Activated T-cell treated with anti-CD3 and anti-CD28 coated beads for 24 hours (primary cell): ENCODE results near the gene ADAD2.

ENCODE experiments used
- DNase-seq: peaks from one replicate; pipeline ENCODE4 v3.0.0-alpha.2; 2020; ENCODE audit warnings: low read depth

Gene ADAD2

DNA sequence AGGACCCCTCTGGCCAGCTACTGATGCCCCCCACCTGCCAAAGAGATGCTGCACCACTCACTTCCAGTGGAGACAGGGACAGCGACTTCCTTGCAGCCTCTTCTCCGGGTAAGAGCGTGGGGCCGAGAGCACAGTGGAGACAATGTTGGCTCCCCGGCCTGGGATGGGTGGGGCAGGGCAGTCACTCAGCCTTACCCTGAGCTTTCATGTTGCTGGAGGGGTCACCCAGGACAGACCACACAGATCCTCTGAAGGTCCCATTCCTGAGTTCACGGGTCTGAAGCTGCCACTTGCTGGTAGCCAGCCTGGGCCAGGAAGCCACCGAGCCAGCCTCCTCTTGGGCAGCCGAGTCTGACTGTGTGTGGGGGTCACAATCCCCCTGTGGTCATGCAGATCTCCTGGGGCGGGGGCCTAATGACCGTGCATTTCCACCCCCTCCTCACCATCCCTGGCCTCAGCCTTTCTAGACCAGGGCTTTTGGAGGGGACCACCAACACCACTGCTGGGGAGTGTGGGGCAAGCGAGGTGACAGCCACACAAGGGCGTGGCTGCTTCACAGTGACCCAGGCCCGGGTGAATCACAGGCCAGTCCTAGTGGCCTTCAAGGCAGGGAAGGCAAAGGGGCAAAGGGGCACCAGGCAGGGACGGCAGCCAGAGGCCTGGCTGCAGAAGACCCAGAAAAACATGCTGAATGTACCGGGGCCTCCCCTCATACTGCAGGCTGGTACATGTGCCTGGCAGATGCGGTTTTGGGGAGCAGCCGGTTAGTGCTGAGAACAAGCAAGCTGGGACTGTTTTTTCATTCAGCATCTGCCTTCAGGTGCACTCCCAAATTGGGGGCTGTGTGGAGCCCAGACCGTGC lies 14.5 kb upstream of the ADAD2 start:
- no peak for DNase-seq

DNA sequence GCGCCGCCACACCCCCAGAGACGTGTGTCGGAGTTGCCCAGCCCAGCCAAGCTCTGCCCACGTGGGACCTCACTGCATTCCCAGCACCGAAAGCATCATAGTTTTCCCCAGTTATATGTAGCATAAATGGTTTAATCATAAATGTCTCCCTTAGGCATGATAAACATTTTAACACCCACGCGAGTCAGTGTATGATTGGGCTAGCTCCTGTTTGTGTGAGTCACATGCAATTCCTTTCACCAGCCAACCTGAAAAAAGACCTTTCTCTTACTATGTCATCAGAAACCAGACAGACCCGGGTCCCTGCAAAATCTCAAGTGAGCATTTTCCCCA lies 13.2 kb upstream of the ADAD2 start:
- no peak for DNase-seq

GRCh38 chr16:84178146-84178765 lies 12.7 kb upstream of the ADAD2 start:
- DNase-seq, result no peak

GRCh38 chr16:84178892-84179611 lies 11.9 kb upstream of the ADAD2 start:
- DNase-seq, result no peak

- no peak for DNase-seq
Measured at GRCh38 chr16:84179612-84180320, 11.2 kb upstream of the ADAD2 start.

DNA sequence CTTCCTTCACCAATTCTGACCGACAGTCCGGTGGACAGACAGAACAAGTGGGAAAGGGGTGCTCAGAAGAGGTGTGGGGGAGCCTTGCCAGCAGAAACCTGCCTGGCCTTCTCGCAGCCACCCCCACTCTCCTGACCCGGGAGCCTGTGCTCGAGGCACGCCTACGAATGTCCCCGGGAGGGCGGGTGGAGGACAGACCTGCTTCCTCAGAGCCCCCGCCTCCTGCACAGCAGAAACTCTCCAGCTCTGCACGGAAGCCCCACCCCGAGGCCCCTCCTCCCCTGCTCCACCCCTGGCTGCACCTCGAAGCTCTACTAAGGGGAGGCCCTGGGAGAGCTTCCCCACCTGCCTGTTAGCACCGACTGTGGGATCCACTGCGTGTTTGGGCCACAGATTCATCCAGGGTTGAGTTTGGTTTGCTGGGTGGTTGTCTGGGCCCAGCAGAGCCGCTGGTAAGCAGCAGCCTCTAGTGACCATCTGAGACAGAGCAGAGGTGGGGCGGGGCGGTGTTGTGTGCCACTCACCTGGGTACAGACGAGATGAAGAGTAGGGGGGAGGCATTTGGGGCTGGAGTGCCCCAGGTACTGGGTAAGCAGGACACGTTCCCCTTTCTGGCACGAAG lies 10.3 kb upstream of the ADAD2 start:
- DNase-seq, result no peak

GRCh38 chr16:84181144-84181915 lies 9.6 kb upstream of the ADAD2 start:
- no peak for DNase-seq

DNA sequence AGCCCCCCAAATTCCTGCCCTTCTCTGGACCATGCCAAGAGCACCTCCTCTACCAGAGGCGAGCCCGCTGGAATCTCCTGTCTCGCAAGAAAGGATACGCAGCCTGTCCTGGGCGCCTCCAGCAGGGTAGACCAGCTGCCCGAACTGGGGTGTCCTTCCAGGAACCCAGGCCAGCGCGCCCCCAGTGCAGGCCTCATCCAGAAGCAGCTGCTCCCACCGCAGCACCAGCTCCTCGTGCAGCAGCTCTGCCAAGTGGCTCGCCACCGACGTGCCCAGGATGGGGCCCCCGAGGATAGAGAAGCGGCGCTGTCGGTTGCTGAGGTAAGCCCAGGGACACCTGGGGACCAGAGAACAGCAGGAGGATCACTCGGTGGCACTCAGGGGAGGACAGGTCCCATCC lies 8.9 kb upstream of the ADAD2 start:
- no peak for DNase-seq

DNA sequence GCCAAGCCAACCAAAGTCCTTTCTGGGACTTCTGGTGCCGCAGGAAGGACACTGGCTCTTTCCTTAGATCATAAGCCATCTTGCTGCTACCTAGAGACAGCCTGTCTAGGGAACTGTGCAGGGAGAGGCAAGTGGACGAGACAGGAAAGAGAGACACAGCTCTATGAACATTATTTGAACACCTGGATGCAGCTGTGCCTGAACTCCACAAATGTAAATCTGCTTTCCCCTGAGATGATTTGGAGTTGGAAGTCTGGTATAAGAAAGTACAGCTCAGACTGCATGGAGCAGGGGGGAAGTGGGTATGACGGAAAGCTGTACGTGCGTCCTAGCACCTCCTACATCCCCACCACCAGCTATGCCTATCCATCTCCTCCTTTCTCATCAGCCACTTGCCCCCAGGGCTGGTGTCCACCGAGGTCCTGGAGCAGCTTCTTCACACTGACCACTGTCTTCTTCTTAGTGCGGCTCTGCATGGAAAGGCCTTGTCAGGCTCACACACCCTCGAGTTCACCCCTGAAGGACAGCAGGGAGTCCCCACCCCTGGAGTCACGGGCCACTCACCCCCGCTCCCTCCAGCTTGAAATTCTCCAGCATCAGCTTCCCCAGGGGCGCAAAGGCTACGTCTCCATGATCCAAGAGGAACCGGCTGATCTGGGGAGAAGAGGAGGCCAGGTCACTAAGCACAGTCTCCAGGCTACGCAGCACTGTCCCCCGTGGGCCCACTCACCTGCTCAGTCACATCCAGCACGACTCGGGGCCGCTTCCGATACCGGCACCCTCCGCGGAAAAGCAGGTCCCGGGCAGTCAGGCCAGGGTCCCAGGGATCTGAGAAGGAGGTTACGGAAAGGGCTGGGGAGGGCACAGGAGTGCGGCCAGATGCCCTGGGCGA lies 8.0 kb upstream of the ADAD2 start:
- DNase-seq, result no peak

DNA sequence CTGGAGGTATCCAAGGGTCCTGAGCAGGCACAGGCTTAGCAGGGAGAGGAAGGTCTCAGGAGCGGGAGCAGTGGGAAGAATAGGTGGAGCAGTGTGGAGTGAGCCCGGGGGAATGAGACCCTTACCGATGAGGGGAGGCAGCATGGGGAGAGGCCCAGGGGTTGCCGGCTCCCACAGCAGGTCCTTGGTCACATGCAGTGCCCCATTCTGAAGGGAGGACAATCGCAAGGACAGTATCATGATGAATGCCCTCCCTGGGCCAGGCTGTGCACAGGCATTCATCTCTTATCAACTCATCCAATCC lies 7.4 kb upstream of the ADAD2 start:
- no peak for DNase-seq

DNA sequence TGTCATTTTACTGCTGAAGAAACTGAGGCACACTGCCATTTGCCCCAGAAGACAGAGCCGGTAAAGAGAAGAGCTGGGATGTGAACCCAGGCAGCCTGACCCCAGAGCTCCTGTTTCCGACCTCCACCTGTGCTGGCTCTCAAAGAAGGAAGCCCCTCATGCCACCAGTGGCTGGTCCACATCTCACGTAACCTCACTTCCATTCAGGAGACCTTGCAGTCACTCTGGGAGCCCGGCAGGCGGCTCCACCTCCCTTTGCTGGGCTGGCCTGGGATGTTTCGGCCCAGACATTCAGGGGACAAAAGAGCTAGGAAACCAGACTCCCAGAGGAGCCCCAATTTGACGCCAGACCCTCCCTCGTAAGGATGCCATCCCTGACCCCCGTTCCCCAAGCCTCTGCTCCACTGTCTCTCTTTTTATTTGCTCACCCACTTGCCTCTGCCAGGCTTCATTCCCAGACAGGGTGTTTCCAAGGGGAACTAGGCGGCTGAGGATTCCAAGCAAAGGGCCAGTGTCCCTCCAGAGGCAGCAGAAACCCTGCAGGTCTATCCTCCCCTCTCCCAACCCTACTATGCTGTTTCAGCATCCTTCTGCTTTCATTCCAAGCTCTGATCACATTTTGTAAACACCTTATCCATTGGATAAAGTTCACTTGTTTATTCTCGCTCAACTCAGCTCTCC lies 6.9 kb upstream of the ADAD2 start:
- no peak for DNase-seq

- DNase-seq, result no peak
Measured at GRCh38 chr16:84184775-84185174, 6.2 kb upstream of the ADAD2 start.

GRCh38 chr16:84186685-84187437 lies 4.1 kb upstream of the ADAD2 start, which contains the start of gene TAF1C:
TSS of gene TAF1C (minus strand) at chr16:84187057. CDS start at chr16:84184988, 2,069 bp downstream.
- DNase-seq, result peak; percentile 87

DNA sequence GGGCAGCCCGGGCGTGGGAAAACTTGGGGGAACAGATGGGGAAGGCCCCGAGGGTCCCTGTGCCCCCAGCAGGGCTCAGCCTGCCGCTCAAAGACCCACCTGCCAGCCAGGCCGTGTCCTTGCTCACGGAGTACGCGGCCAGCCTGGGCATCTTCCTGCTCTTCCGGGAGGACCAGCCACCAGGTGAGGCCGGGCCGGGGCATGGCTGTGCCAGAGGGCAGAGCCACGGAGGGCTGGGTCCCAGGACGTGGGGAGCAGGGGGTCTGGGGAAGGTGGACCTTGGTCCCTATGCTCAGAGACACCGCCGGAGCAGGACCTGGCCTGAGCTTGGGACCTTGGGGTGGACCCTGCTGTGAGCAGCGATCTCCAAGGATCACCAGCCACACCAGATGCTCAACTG lies 509 bp downstream of the ADAD2 start:
- no peak for DNase-seq

DNA sequence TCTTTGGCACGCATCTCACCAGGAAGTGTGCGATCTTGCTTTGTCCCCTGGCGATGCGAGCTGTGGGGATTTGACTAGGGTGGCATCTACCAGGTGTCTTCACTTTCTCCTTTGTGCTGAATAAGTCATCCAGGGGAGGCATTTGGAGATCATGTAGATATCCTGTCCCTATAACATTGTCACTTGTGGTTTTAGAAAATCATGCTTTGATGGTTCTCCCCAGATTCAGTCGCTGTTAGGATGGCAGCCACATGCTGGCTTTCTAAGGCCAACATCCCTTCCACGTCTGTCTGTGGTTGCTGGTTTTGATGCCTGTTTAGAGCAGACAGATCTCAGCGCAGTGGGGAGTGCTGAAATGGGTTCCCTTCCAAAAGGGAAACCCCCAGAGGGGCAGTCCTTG lies 2.5 kb downstream of the ADAD2 start:
- DNase-seq, result no peak

DNA sequence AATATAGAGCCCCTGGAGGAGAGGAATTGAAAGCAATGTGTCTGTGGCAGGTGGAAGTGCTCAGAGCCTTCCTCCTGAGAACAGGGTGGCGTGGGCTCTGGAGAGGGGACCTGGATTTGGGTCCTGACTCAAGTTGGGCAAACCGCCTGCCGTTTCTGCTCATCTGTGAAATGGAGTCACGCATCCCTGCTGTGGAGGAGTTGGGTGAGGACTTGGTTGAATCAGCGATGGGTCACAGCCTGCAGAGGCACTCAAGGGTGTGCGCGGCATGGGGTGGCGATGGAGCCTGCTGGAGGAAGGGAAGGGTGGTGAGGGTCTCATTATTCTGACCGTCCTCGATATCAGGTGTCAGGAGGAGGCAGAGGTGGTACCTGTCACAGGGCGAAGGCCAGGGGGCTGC lies 3.1 kb downstream of the ADAD2 start:
- no peak for DNase-seq

DNA sequence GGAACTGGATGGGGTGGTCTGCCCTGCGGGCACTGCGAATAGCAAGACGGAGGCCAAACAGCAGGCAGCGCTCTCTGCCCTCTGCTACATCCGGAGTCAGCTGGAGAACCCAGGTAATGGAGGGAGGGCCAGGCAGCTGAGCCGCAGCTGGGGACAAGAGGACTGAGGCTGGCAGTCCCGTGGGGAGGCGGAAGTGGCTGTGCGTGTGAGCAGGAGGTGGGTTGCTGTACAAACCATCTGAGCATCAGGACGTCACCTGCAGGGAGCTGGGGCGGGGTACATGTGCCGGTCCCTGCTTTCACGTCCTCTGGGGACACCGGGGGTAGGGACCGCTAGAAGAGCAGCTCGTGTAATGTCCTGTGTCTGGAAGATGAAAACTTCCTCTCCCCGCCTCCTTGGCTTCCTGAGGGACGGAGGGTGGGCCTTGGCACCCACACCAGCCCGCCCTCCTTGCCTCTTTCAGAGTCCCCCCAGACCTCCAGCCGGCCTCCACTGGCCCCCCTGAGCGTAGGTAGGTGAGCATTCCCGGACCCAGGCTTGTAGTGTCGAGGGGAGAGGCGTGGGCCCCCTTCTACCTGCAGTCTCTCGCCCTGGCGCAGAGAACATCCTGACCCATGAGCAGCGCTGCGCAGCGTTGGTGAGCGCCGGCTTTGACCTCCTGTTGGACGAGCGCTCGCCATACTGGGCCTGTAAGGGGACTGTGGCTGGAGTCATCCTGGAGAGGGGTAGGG lies 3.7 kb downstream of the ADAD2 start:
- DNase-seq, result no peak
